Endothelial cell of umbilical vein (primary cell): ENCODE data around the gene SLC7A10. TPM values are rescaled to one million over a fixed set of nuclear protein-coding genes. Genes with fewer than 3 reads are reported as not detected.

ENCODE experiments used
- BruUV-seq: library from RNA; stranded (reverse); fragments of 400-500 nt; replicated peaks from 2 replicates; lab custom pipeline; 2021; lab: Mats Ljungman, UMichigan
- CTCF ChIA-PET: fragments of 300-600, 350-600 bp; sonication (Branson Sonifier 250); formaldehyde crosslinking; loops from one replicate; lab custom pipeline; 2021; ENCODE audit warnings: antibody characterized with exemption, inconsistent platforms; lab: Charles Lee
- POLR2A ChIA-PET: fragments of 300-600, 350-600 bp; sonication (Branson Sonifier 250); formaldehyde crosslinking; loops from one replicate; lab custom pipeline; 2021; ENCODE audit warnings: antibody characterized with exemption, inconsistent platforms; lab: Charles Lee
- DNase-seq: peaks from one replicate; pipeline ENCODE4 v3.0.0-alpha.2; 2011; ENCODE audit warnings: low read depth, low spot score
- FAIRE-seq: peaks from 2 replicates; lab custom pipeline; 2011; peaks lifted over from hg19 to GRCh38; lab: Jason Lieb, UNC
- H2AFZ ChIP-seq: 2 replicates; pipeline ENCODE4 v1.6.0; 2012; ENCODE audit warnings: low read depth, low read length, control low read depth, inconsistent platforms
- H3K27ac ChIP-seq: 2 replicates; pipeline ENCODE4 v1.5.1; 2011; ENCODE audit warnings: low read depth, mild to moderate bottlenecking, control low read depth, low read length, moderate library complexity; ENCODE audit not compliant: insufficient read depth
- H3K27me3 ChIP-seq, 2 experiments: 2 replicates each; pipeline versions ENCODE4 v1.6.0 to v1.6.1; 2011; ENCODE audit warnings: low read length in 2 of 2, mixed read lengths in 1 of 2; ENCODE audit not compliant: control insufficient read depth in 2 of 2, insufficient read depth in 2 of 2
- H3K36me3 ChIP-seq, 2 experiments: 2 replicates in 1 of 2; 3 replicates in 1 of 2; pipeline ENCODE4 v1.5.1; 2011; ENCODE audit warnings: low read length in 2 of 2, mild to moderate bottlenecking in 1 of 2, moderate library complexity in 1 of 2; ENCODE audit not compliant: control insufficient read depth in 2 of 2, insufficient read depth in 2 of 2; ENCODE audit errors: extremely low read depth in 1 of 2
- H3K4me1 ChIP-seq: 3 replicates; pipeline ENCODE4 v1.5.1; 2011; ENCODE audit warnings: mild to moderate bottlenecking, low read length; ENCODE audit not compliant: control insufficient read depth, insufficient read depth; ENCODE audit errors: extremely low read depth
- H3K4me2 ChIP-seq: 2 replicates; pipeline ENCODE4 v1.6.1; 2011; ENCODE audit warnings: low read length, control low read depth, mixed read lengths; ENCODE audit not compliant: insufficient read depth
- H3K4me3 ChIP-seq, 3 experiments: fragments of 200-600 bp in 1 of 3; sonication (generic), shearing (Covaris generic) in 1 of 3; replicated peaks in 1 of 3; 2 replicates each; pipeline ENCODE4 v1.5.1; 2011 to 2016; ENCODE audit warnings: control low read depth in 3 of 3, low read length in 3 of 3, mild to moderate bottlenecking in 2 of 3, inconsistent platforms in 1 of 3, low read depth in 1 of 3, moderate library complexity in 1 of 3; ENCODE audit not compliant: insufficient read depth in 1 of 3
- H3K79me2 ChIP-seq: 2 replicates; pipeline ENCODE4 v1.6.0; 2012; ENCODE audit warnings: low read length, inconsistent platforms; ENCODE audit not compliant: control insufficient read depth, insufficient read depth
- H3K9ac ChIP-seq: replicated peaks from 2 replicates; pipeline ENCODE3; 2011; ENCODE audit warnings: low read length, control low read depth; ENCODE audit not compliant: insufficient read depth; ENCODE audit errors: extremely low read depth
- H3K9me1 ChIP-seq: replicated peaks from 3 replicates; pipeline ENCODE4 v1.6.0; 2011; ENCODE audit warnings: mild to moderate bottlenecking, low read length; ENCODE audit not compliant: control insufficient read depth, insufficient read depth; ENCODE audit errors: extremely low read depth
- H3K9me3 ChIP-seq: replicated peaks from 2 replicates; pipeline ENCODE4 v1.5.1; 2012; ENCODE audit warnings: low read length, inconsistent platforms; ENCODE audit not compliant: control insufficient read depth, insufficient read depth
- H4K20me1 ChIP-seq: replicated peaks from 2 replicates; pipeline ENCODE3; 2011; ENCODE audit warnings: mild to moderate bottlenecking, low read length; ENCODE audit not compliant: control insufficient read depth, insufficient read depth; ENCODE audit errors: extremely low read depth
- EZH2 ChIP-seq: IDR thresholded peaks from 2 replicates; pipeline ENCODE4 v1.6.1; 2012; ENCODE audit warnings: borderline replicate concordance, low read depth, mild to moderate bottlenecking, moderate library complexity, low read length, inconsistent platforms; ENCODE audit not compliant: severe bottlenecking
- FOS ChIP-seq: IDR thresholded peaks from 2 replicates; pipeline ENCODE4 v1.6.1; 2011; ENCODE audit warnings: mild to moderate bottlenecking, low read length, moderate library complexity, borderline replicate concordance; ENCODE audit not compliant: insufficient read depth
- GATA2 ChIP-seq: IDR thresholded peaks from 2 replicates; pipeline ENCODE4 v1.7.0; 2011; ENCODE audit warnings: low read depth, mild to moderate bottlenecking, moderate library complexity, mixed read lengths, low read length; ENCODE audit not compliant: insufficient read length, insufficient read depth
- JUN ChIP-seq: IDR thresholded peaks from 2 replicates; pipeline ENCODE4 v1.6.1; 2011; ENCODE audit warnings: borderline replicate concordance, low read depth; ENCODE audit not compliant: insufficient read length, insufficient read depth
- MAX ChIP-seq: IDR thresholded peaks from 2 replicates; pipeline ENCODE4 v1.6.1; 2011; ENCODE audit not compliant: insufficient read depth, insufficient read length
- MYC ChIP-seq: IDR thresholded peaks from one replicate; pipeline ENCODE4 v1.6.1; 2011; ENCODE audit warnings: mild to moderate bottlenecking, low read depth, low read length
- POLR2A ChIP-seq: IDR thresholded peaks from 2 replicates; pipeline ENCODE4 v1.6.1; 2012; ENCODE audit warnings: low read depth, mild to moderate bottlenecking, control low read depth, low read length
- POLR2AphosphoS5 ChIP-seq: IDR thresholded peaks from 2 replicates; pipeline ENCODE4 v1.6.1; 2012; ENCODE audit warnings: low read depth, mild to moderate bottlenecking, control low read depth, low read length, moderate library complexity; ENCODE audit not compliant: insufficient read depth
- dilution Hi-C: fragments of 300-500 bp; cut with MboI; formaldehyde crosslinking; loops from one replicate; pipeline ENCODE4 v1.15.0; 2019; ENCODE audit warnings: low sequenced_read_pairs; ENCODE audit not compliant: extremely low pct_ligation_motif_present
- intact Hi-C: fragments of 100-400 bp; cut with micrococcal nuclease; formaldehyde crosslinking; loops from one replicate; pipeline ENCODE4 v1.10.0; 2022
- polyA plus RNA-seq, 4 experiments: library from polyadenylated mRNA; depleted of rRNA in 3 of 4; stranded (reverse) in 3 of 4; unstranded in 1 of 4; fragments of >200 nt; gene quantifications; 2 replicates each; pipeline versions ENCODE4 v1.2.1 to v1.2.3, GENCODE V29; 2011 to 2012; ENCODE audit warnings: missing spikeins in 1 of 4
- total RNA-seq: library from RNA; stranded (reverse); gene quantifications from 2 replicates; pipeline ENCODE4 v1.2.3, GENCODE V29; 2021
- TF ChIP-seq, protein P1 (sequence below), 2 donors: IDR thresholded peaks; 1 replicate in 1 of 2; 2 replicates in 1 of 2; pipeline ENCODE4 v1.5.1; 2011; ENCODE audit warnings: low read length in 2 of 2, mild to moderate bottlenecking in 2 of 2, moderate library complexity in 2 of 2, control low read depth in 1 of 2, inconsistent platforms in 1 of 2, low read depth in 1 of 2; ENCODE audit not compliant: insufficient read depth in 1 of 2; ENCODE audit errors: extremely low read depth in 1 of 2

The SLC7A10 gene
- total and polyA plus RNA-seq, 2 donors (not counting 3 experiments of a cell fraction or from before 2014, with no cell fraction given), result not detected

DNA sequence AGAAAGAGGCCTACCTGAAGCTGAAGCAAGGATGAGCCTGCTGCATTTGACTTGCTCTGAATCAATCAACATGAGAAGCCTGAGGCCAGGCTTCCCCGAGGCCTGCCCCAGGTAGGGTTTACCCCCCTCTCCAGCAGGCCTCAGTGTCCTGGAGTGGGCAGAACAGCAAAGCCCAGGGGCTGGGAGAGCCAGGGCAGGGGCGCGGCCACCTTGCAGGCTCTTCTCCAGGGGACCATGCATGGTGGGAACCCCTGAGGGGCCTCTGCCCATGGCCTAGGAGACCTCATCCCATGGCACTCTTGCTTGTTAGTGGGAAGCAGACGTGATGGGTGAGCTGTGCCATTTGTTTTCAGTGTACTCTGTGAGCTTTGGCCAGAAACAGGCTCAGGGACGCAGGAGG lies 51.5 kb downstream of the SLC7A10 start:
- ChIA-PET CTCF (interaction anchor here (5.8 kb wide), 1 partner anchor 11 kb away, joined by 32 read pairs; no protein-coding TSS in a partner anchor), POLR2A (no interaction called here)
- no peaks in the 10 kb centered on the region for H4K20me1 ChIP-seq
- dilution Hi-C loops, result no loop called here
- H3K27ac ChIP-seq, result no peak overlapping the region
- no TSS peak for BruUV-seq
- H3K36me3 ChIP-seq, result no peaks in the 10 kb centered on the region
- H3K4me1 ChIP-seq, result peaks cover 15% of the 10 kb centered on the region
- no peaks in the 10 kb centered on the region for H3K9me1 ChIP-seq
- H3K4me3 ChIP-seq, result no peak overlapping the region
- H3K27me3 ChIP-seq, result peaks cover 0 to 4% of the 10 kb centered on the region in 2 experiments
- DNase-seq (no peak), FAIRE-seq (no peak)
- no peaks in the 10 kb centered on the region for H3K9me3 ChIP-seq
- TF ChIP-seq MAX (no peak), JUN (no peak), POLR2A (no peak), MYC (no peak), GATA2 (no peak), POLR2AphosphoS5 (no peak), EZH2 (no peak), FOS (no peak)
- TF ChIP-seq, protein P1, sequence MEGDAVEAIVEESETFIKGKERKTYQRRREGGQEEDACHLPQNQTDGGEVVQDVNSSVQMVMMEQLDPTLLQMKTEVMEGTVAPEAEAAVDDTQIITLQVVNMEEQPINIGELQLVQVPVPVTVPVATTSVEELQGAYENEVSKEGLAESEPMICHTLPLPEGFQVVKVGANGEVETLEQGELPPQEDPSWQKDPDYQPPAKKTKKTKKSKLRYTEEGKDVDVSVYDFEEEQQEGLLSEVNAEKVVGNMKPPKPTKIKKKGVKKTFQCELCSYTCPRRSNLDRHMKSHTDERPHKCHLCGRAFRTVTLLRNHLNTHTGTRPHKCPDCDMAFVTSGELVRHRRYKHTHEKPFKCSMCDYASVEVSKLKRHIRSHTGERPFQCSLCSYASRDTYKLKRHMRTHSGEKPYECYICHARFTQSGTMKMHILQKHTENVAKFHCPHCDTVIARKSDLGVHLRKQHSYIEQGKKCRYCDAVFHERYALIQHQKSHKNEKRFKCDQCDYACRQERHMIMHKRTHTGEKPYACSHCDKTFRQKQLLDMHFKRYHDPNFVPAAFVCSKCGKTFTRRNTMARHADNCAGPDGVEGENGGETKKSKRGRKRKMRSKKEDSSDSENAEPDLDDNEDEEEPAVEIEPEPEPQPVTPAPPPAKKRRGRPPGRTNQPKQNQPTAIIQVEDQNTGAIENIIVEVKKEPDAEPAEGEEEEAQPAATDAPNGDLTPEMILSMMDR (IDR thresholded peaks at IDR 0.05; ENCODE audit: extremely low read depth in 1 of 2, insufficient read depth in 1 of 2, low read depth in 1 of 2, low read length in 2 of 2), result no peak
- H3K9ac ChIP-seq, result no peak overlapping the region
- no peak overlapping the region for H3K4me2 ChIP-seq
- intact Hi-C loops, result no loop called here
- no peak overlapping the region for H2AFZ ChIP-seq
- H3K79me2 ChIP-seq, result no peaks in the 10 kb centered on the region
